HTR-8/SVneo (cell line): ENCODE data around the gene ARF1.
A peak's percentile ranks its signal among the peaks of the same experiment; 100 is the strongest.

Experiments
- DNase-seq: peaks from one replicate; pipeline ENCODE4 v3.0.0; 2011; ENCODE audit warnings: low spot score, mixed read lengths; ENCODE audit not compliant: insufficient read length
- FAIRE-seq: peaks from 2 replicates; lab custom pipeline; 2011; peaks lifted over from hg19 to GRCh38; lab: Jason Lieb, UNC

The ARF1 gene

DNA sequence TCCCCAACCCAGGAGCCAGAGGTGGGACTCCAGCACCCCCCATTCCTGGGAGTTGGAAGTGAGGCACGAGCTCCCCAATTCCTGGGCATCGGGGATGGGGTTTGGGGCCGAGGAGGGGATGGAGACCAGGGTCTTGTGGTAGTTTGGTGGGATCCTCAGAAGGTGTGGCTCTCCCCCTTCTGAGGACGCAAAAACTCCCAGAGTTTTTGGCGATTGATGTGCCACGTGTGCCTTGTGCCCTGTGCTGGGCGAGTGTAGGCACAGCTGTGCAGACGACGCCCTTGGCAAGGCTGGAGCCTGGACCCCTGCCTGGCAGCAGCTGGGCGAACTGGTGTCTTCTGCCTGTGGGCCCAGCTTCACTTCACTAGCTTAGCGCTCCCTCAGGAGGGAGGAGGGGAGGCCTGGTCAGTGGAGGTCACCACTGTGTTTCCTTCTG is 60.2 kb downstream of the ARF1 start:
- DNase-seq (no peak), FAIRE-seq (no peak)

- FAIRE-seq = peak; percentile 9
Measured at GRCh38 chr1:228143480-228144192, 61.1 kb downstream of the ARF1 start.

DNA sequence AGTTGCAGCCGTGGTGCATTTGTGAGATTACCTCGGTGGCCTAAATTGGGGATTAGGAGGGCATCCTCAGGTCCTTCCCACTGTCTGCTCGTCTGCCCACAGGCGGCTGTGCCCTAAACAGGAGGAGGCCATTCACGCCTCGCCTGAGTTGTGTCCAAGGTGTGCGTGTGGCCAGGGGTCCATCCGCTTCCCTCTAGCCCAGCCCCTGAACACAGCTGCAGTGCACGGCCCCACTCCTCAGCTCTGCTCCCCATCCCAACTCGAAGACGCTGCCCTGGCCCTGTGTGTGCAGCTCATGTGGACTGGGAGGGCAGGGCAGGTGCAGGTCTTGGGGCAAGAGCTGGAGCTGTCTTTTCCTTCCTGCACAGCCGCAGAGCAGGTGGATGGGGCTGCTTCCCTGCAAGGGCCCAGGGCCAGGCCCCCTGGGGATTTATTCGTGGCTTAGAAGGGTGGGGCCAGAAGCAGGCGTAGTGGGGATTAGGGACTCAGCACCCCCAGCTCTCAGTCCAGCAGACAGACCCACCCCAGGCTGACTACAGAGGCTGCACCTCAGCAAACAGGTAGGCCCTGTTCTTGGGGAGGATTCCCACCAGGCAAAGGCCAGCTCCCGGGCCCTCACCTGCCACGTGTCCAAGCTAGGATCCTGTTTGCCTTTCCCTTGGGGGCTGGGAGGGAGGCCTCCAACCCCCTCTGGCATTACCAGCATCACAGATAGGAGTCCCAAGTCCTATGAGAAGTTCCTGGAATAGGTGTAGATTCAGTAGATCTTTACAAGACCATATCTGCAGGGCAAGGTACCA is 61.9 kb downstream of the ARF1 start:
- DNase-seq = no peak
- FAIRE-seq = no peak

More at GRCh38 chr1:228143480-228144192, 61.1 kb downstream of the ARF1 start:
- DNase-seq = no peak

GRCh38 chr1:228144993-228145343 is 62.5 kb downstream of the ARF1 start:
- no peak for FAIRE-seq
- DNase-seq = no peak

DNA sequence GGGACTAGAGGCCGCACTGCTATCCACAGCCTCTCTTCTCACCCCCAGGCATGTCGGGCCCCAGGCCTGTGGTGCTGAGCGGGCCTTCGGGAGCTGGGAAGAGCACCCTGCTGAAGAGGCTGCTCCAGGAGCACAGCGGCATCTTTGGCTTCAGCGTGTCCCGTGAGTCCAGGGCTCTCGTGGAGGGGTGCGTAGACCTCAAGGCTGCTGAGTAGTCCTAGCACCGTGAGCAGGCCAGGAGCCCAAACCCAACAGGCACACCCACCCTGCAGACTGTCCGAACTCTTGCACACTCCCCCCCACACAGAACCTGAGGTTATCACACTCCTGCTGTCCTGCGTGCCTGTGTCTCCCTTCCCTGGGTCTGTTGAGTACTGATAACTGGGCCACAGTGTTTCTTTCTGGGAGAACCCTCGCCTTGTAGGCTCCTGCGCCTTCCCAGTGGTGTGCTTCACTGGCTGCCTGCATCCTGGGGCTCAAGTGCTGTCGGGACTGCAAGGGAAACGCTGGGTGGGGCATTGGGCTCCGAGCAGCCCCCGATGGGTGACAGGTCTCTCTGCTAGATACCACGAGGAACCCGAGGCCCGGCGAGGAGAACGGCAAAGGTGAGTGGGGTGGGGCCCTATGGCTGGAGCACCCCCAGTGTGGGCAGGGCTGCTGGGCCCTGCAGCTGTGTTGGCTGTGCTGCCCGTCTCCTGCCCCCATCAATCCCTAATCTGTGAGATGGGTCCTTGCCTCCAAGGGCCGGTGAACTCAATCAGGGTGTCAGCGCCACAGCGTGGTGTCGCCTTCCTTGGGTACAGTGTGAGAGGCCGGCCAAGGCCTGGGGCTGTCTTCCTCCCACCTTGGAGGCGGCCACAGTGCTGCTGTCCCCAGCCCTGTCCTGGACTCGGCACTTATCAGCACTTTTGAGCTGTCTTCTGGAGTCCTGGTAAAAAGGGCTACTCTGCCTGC is 63.2 kb downstream of the ARF1 start:
- DNase-seq (no peak), FAIRE-seq (no peak)

DNA sequence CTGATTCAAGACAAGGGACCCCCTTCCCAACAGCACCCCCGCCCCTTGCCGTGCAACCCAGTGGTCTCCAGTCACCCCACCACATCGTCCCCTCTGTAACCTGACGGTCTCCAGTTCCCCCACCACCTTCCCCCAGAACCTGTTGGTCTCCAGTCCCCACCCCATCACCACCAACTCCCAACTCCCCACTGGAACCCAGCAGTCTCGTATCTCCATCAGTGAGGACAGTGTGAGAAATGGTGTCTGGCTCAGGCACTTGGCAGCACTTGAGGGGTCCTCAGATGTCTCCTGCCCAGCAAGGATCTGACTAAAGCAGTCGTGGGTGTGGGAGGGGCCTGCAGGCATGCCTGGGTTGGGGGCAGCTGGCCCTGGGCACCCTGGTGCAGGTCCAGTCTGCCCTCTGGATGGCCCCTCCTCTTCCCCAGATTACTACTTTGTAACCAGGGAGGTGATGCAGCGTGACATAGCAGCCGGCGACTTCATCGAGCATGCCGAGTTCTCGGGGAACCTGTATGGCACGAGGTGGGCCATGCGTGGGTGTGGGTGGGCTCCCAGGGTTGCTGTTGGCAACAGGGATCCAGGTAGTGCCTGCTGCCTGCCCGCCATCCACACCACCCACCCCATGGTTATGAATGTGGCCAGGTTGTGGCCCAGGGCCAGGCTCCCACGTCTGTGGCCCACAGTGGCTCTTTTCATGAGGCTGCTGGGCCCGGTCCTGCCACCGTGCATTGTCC is 64.1 kb downstream of the ARF1 start:
- FAIRE-seq (no peak), DNase-seq (no peak)

- FAIRE-seq = no peak
- DNase-seq = no peak
Measured at GRCh38 chr1:228147151-228147693, 64.7 kb downstream of the ARF1 start.

GRCh38 chr1:228147768-228148167 is 65.3 kb downstream of the ARF1 start:
- DNase-seq (no peak), FAIRE-seq (no peak)

- DNase-seq = no peak
- FAIRE-seq = no peak
Measured at GRCh38 chr1:228148196-228148861, 65.8 kb downstream of the ARF1 start.
